ENCODE measurements around the gene COL19A1.
"Not testable (repeated sequence)": the region's sequence is repeated elsewhere in the genome, so short reads cannot be mapped to it uniquely, and the experiment has no call there.

The COL19A1 gene

GRCh38 chr6:69900869-69901268 lies 34.5 kb downstream of the COL19A1 start:
- no peak for DNase-seq (ENCODE audit: low read depth in 2 of 2)

GRCh38 chr6:69901361-69901760 lies 35.0 kb downstream of the COL19A1 start:
- DNase-seq (ENCODE audit: low read depth in 2 of 2), result no peak

GRCh38 chr6:69907981-69908498 lies 41.7 kb downstream of the COL19A1 start:
- DNase-seq (ENCODE audit: low read depth in 2 of 2), result no peak

GRCh38 chr6:69913361-69913760 lies 47.0 kb downstream of the COL19A1 start:
- DNase-seq (ENCODE audit: low read depth in 2 of 2), result no peak

- no peak for DNase-seq (ENCODE audit: low read depth in 2 of 2)
Measured at GRCh38 chr6:69914015-69914485, 47.7 kb downstream of the COL19A1 start.

GRCh38 chr6:69915346-69915745 lies 49.0 kb downstream of the COL19A1 start:
- DNase-seq (ENCODE audit: low read depth in 2 of 2), result no peak

GRCh38 chr6:69917834-69918233 lies 51.5 kb downstream of the COL19A1 start:
- no peak for DNase-seq (ENCODE audit: low read depth in 2 of 2)

- DNase-seq (ENCODE audit: low read depth in 2 of 2), result no peak
Measured at GRCh38 chr6:69918813-69919475, 52.6 kb downstream of the COL19A1 start.

- DNase-seq (ENCODE audit: low read depth in 2 of 2), result not testable (repeated sequence)
Measured at GRCh38 chr6:69921066-69921465, 54.7 kb downstream of the COL19A1 start.

- DNase-seq (ENCODE audit: low read depth in 2 of 2), result not testable (repeated sequence)
Measured at GRCh38 chr6:69921611-69922010, 55.3 kb downstream of the COL19A1 start.

GRCh38 chr6:69926745-69927144 lies 60.4 kb downstream of the COL19A1 start:
- DNase-seq (ENCODE audit: low read depth in 2 of 2), result no peak

- no peak for DNase-seq (ENCODE audit: low read depth in 2 of 2)
Measured at GRCh38 chr6:69933239-69933638, 66.9 kb downstream of the COL19A1 start.

GRCh38 chr6:69935079-69935478 lies 68.7 kb downstream of the COL19A1 start:
- no peak for DNase-seq (ENCODE audit: low read depth in 2 of 2)

GRCh38 chr6:69936674-69937363 lies 70.5 kb downstream of the COL19A1 start:
- DNase-seq (ENCODE audit: low read depth in 2 of 2), result no peak

GRCh38 chr6:69937402-69938136 lies 71.2 kb downstream of the COL19A1 start:
- DNase-seq (ENCODE audit: low read depth in 2 of 2), result no peak

- no peak for DNase-seq (ENCODE audit: low read depth in 2 of 2)
Measured at GRCh38 chr6:69942485-69942884, 76.1 kb downstream of the COL19A1 start.

GRCh38 chr6:69945192-69945591 lies 78.8 kb downstream of the COL19A1 start:
- DNase-seq (ENCODE audit: low read depth in 2 of 2), result no peak

GRCh38 chr6:69948479-69949114 lies 82.2 kb downstream of the COL19A1 start:
- DNase-seq (ENCODE audit: low read depth in 2 of 2), result no peak

- DNase-seq (ENCODE audit: low read depth in 2 of 2), result no peak
Measured at GRCh38 chr6:69953491-69953890, 87.1 kb downstream of the COL19A1 start.

GRCh38 chr6:69954733-69955132 lies 88.4 kb downstream of the COL19A1 start:
- DNase-seq (ENCODE audit: low read depth in 2 of 2), result no peak

GRCh38 chr6:69957985-69958559 lies 91.7 kb downstream of the COL19A1 start:
- DNase-seq (ENCODE audit: low read depth in 2 of 2), result no peak

- no peak for DNase-seq (ENCODE audit: low read depth in 2 of 2)
Measured at GRCh38 chr6:69958978-69959377, 92.6 kb downstream of the COL19A1 start.
